ENCODE data around the gene NPIPB6.
"Not testable (repeated sequence)": the region's sequence is repeated elsewhere in the genome, so short reads cannot be mapped to it uniquely, and the experiment has no call there.

GRCh38 chr16:28377822-28378221 lies 14.5 kb upstream of the NPIPB6 start:
- not testable (repeated sequence) for TF ChIP-seq CTCF (IDR thresholded peaks at IDR 0.05; ENCODE audit: low read length); EZH2 (optimal IDR thresholded peaks at IDR 0.05; ENCODE audit: low read depth, low read length); EZH2phosphoT487 (IDR thresholded peaks at IDR 0.05; ENCODE audit: low read length)
